ENCODE data around the gene VTN. TPM values are rescaled to one million over a fixed set of nuclear protein-coding genes. Genes with fewer than 3 reads are reported as not detected.
A peak's percentile ranks its signal among the peaks of the same experiment; 100 is the strongest.

Gene VTN
- total RNA-seq, 6 experiments from 2014 or later: 0.36 to 0.76 (median 0.60) TPM

- DNase-seq: no peak
- peaks cover 34% of the 10 kb centered on the region for H3K4me1 Mint-ChIP-seq (ENCODE audit: low read depth)
- TF ChIP-seq, protein P1, sequence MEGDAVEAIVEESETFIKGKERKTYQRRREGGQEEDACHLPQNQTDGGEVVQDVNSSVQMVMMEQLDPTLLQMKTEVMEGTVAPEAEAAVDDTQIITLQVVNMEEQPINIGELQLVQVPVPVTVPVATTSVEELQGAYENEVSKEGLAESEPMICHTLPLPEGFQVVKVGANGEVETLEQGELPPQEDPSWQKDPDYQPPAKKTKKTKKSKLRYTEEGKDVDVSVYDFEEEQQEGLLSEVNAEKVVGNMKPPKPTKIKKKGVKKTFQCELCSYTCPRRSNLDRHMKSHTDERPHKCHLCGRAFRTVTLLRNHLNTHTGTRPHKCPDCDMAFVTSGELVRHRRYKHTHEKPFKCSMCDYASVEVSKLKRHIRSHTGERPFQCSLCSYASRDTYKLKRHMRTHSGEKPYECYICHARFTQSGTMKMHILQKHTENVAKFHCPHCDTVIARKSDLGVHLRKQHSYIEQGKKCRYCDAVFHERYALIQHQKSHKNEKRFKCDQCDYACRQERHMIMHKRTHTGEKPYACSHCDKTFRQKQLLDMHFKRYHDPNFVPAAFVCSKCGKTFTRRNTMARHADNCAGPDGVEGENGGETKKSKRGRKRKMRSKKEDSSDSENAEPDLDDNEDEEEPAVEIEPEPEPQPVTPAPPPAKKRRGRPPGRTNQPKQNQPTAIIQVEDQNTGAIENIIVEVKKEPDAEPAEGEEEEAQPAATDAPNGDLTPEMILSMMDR (IDR thresholded peaks at IDR 0.05): no peak
- H3K36me3 Mint-ChIP-seq (ENCODE audit: low read depth): peaks cover 17% of the 10 kb centered on the region
- H3K27me3 Mint-ChIP-seq (ENCODE audit: insufficient read depth): no peaks in the 10 kb centered on the region; the same call in 1 of the 2 replicates
- H3K27ac Mint-ChIP-seq: no peak overlapping the region
- no peak overlapping the region for H3K4me3 Mint-ChIP-seq
- H3K9me3 Mint-ChIP-seq: no peaks in the 10 kb centered on the region
Observed at GRCh38 chr17:28395426-28395825, 25.3 kb upstream of the VTN start.

DNA sequence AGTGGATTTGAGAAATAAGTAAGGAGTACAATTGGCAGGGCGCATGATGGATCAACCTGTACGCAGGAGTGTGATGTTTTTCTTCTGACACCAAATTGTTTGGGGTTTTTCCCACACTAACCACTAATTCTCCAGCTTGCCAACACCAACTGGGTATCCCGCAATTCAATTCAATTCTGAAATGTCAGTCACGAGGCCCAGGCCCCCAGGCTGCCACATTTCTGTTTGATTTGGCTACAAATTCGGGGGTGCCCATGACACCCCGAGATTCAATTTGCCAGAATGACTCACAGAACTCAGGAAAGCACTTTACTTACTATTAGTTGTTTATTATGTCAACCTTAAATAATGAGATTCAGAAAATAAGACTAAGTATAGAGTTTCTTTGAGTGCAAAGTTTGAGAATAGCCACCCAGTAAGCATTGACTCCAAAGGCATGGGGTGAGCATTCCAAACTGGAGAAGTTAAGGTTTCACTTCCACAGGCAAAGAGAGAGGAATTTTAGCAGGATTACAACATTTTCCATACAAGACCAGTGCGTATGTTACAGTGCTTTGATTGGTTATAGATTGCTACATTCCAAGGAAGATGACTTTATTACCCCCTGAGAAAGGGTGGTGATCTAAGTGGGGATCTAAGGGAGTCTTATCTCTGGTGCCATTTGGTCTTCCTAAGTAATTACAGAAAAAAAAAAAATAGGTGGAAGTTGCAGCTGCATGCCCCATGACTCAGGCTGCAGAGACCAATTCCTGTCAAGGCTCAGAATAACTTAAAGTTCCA, 24.4 kb upstream of the VTN start:
- Mint-ChIP-seq H3K27ac (peak overlapping the region; percentile 20), H3K4me3 (0 out of 2 replicates have a peak overlapping the region, but pooled peaks have one; percentile 8), H3K36me3 (ENCODE audit: low read depth) (peaks cover 20% of the 10 kb centered on the region), H3K4me1 (ENCODE audit: low read depth) (peaks cover 34% of the 10 kb centered on the region), H3K27me3 (ENCODE audit: insufficient read depth) (no peaks in the 10 kb centered on the region; the same call in 1 of the 2 replicates), H3K9me3 (no peaks in the 10 kb centered on the region)
- TF ChIP-seq, protein P1 (IDR thresholded peaks at IDR 0.05): no peak
- peak; percentile 27 for DNase-seq

GRCh38 chr17:28392491-28392890, 22.4 kb upstream of the VTN start:
- no peak for DNase-seq
- no peaks in the 10 kb centered on the region for H3K9me3 Mint-ChIP-seq
- H3K4me1 Mint-ChIP-seq (ENCODE audit: low read depth): peaks cover 22% of the 10 kb centered on the region
- H3K27ac Mint-ChIP-seq: no peak overlapping the region
- no peaks in the 10 kb centered on the region; the same call in 1 of the 2 replicates for H3K27me3 Mint-ChIP-seq (ENCODE audit: insufficient read depth)
- no peak overlapping the region for H3K4me3 Mint-ChIP-seq
- peaks cover 19% of the 10 kb centered on the region for H3K36me3 Mint-ChIP-seq (ENCODE audit: low read depth)
- TF ChIP-seq, protein P1 (IDR thresholded peaks at IDR 0.05): no peak

DNA sequence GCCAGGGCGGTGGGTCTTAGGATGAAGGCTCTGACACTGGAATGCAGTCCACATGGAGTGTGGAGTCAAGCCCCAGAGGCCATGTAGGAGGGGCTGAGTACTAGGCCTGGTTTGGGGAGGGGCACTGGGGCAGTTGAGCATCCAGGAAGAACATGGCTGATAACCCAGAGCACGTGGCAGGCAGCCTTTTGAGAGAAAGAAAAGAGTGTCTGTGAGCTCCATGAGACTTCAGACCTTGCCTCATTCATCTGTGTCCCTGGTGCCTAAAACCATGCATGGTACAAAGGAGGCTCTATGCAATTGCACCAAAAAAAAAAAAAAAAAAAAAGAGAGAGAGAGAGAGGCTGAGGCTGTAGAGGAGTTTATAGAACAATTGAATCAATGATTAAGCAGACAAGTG, 21.3 kb upstream of the VTN start:
- H3K27ac Mint-ChIP-seq: no peak overlapping the region; the same call in 1 of the 2 replicates

GRCh38 chr17:28390984-28391383, 20.9 kb upstream of the VTN start:
- TF ChIP-seq, protein P1 (IDR thresholded peaks at IDR 0.05): no peak
- Mint-ChIP-seq H3K27ac (no peak overlapping the region; the same call in 1 of the 2 replicates), H3K36me3 (ENCODE audit: low read depth) (peaks cover 20% of the 10 kb centered on the region), H3K4me1 (ENCODE audit: low read depth) (peaks cover 22% of the 10 kb centered on the region), H3K27me3 (ENCODE audit: insufficient read depth) (no peaks in the 10 kb centered on the region; the same call in 1 of the 2 replicates), H3K4me3 (no peak overlapping the region), H3K9me3 (no peaks in the 10 kb centered on the region)
- DNase-seq: no peak

More for the DNA sequence above, 21.3 kb upstream of the VTN start:
- TF ChIP-seq, protein P1 (IDR thresholded peaks at IDR 0.05): no peak
- no peaks in the 10 kb centered on the region; the same call in 1 of the 2 replicates for H3K27me3 Mint-ChIP-seq (ENCODE audit: insufficient read depth)
- H3K36me3 Mint-ChIP-seq (ENCODE audit: low read depth): peaks cover 20% of the 10 kb centered on the region
- H3K9me3 Mint-ChIP-seq: no peaks in the 10 kb centered on the region
- H3K4me3 Mint-ChIP-seq: no peak overlapping the region
- DNase-seq: no peak
- H3K4me1 Mint-ChIP-seq (ENCODE audit: low read depth): peaks cover 22% of the 10 kb centered on the region

Data from HFFc6 (cell line).